ENCODE data around the gene EID2B.

The EID2B gene

DNA sequence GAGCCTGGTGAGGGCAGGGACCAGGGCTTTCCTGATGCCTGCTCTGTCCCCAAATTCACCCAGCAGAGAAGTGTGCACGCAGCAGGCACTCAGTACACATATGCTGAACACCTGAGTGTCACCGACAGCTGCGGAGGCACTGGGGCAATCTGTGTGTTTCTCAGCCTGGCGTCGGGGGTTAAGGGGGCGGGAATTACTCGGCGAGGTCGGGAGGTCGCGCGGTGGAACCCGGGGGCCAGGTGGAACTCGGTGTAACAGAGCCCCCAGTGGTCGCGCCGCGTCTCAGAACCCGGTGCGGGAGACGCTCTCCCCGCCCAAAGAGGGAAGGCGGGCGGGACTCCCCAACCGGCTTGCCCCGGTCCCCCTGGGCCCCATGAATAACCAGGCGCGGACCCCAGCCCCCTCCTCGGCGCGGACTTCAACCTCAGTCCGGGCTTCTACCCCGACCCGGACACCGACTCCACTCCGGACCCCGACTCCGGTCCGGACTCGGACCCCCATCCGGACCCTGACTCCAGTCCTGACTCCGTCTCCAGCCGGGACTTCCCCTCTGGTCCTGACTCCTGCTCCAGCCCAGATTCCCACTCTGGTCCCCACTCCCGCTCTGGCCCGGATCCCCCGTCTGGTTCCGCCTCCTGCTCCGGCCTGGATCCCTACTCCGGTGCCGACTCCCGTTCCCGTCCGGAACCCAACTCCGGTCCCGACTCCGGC, 17.7 kb downstream of the EID2B start, which contains the start of gene SELENOV:
SELENOV (plus strand) TSS at position 300 of the 711 bp plus-strand sequence; CDS start at position 374, 74 bp downstream.
- CTCF ChIA-PET: interaction anchor here (0.8 to 1.5 kb wide), 2 partner anchors 18 to 41 kb away, joined by 3 to 4 read pairs; no protein-coding TSS in a partner anchor
- Histone ChIP-seq H3K27ac (ENCODE audit: insufficient read depth in 1 of 2, low read depth in 1 of 2, low read length in 2 of 2, poor library complexity in 1 of 2, severe bottlenecking in 2 of 2) (no peak within 1 kb of the TSS), H3K9me3 (ENCODE audit: control extremely low read depth in 1 of 5, control insufficient read depth in 4 of 5, insufficient read depth in 2 of 5, low read depth in 1 of 5, low read length in 4 of 5) (no peaks in the 10 kb centered on the region), H3K36me3 (ENCODE audit: control insufficient read depth in 4 of 4, insufficient read depth in 4 of 4, low read length in 3 of 4) (no peaks in the 10 kb centered on the region), H3K4me3 (ENCODE audit: control insufficient read depth in 1 of 7, extremely low read depth in 1 of 7, insufficient read depth in 4 of 7, low read depth in 2 of 7, low read length in 6 of 7) (peak within 1 kb of the TSS in 4 of 7 experiments; percentile 10 to 64 (median 50)), H3K4me1 (ENCODE audit: control extremely low read depth in 1 of 4, control insufficient read depth in 4 of 4, insufficient read depth in 4 of 4, low read length in 3 of 4) (peaks cover 0 to 17% (median 12%) of the 10 kb centered on the region in 4 experiments), H3K27me3 (replicated peaks in 2 of 5; ENCODE audit: control insufficient read depth in 4 of 5, insufficient read depth in 5 of 5, low read length in 4 of 5) (peaks cover 4 to 64% (median 28%) of the 10 kb centered on the region in 5 experiments)
- DNase-seq: peak in 2 of 3 donors; percentile 42 to 45
- POLR2A ChIA-PET: interaction anchor here (0.8 kb wide), 1 partner anchor 40 kb away, joined by 4 read pairs; no protein-coding TSS in a partner anchor
- 1% methylated on average over 53 of the region's 56 CpGs for WGBS (ENCODE audit: insufficient coverage)

DNA sequence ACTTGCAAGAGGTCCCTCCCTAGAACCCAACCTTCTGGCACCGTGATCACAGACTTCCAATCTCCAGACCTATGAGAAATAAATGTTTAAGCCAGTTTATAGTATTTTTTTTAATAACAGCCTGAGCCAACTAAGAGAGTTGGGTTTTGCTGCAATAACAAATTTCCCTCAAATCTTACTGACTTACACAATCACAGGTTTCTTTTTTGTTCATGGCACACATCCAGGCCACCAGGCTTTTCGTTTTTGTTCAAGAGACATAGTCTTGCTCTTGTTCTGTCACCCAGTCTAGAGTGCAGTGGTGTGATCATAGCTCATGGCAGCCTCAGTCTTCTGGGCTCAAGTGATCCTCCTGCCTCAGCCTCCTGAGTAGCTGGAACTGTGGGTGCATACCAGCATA, 19.7 kb downstream of the EID2B start:
- ChIA-PET POLR2A (no interaction called here), CTCF (no interaction called here)
- 42% methylated on average over 1 of the region's 2 CpGs for WGBS (ENCODE audit: insufficient coverage)
- no peak for DNase-seq
- no peaks in the 10 kb centered on the region for H3K36me3 ChIP-seq (ENCODE audit: control insufficient read depth in 4 of 4, insufficient read depth in 4 of 4, low read length in 3 of 4)
- no peak overlapping the region for H3K27ac ChIP-seq (ENCODE audit: insufficient read depth in 1 of 2, low read depth in 1 of 2, low read length in 2 of 2, poor library complexity in 1 of 2, severe bottlenecking in 2 of 2)
- H3K27me3 ChIP-seq (replicated peaks in 2 of 5; ENCODE audit: control insufficient read depth in 4 of 5, insufficient read depth in 5 of 5, low read length in 4 of 5): peaks cover 4 to 72% (median 36%) of the 10 kb centered on the region in 5 experiments
- no peaks in the 10 kb centered on the region for H3K9me3 ChIP-seq (ENCODE audit: control extremely low read depth in 1 of 5, control insufficient read depth in 4 of 5, insufficient read depth in 2 of 5, low read depth in 1 of 5, low read length in 4 of 5)
- H3K4me3 ChIP-seq (ENCODE audit: control insufficient read depth in 1 of 7, extremely low read depth in 1 of 7, insufficient read depth in 4 of 7, low read depth in 2 of 7, low read length in 6 of 7): no peak overlapping the region
- H3K4me1 ChIP-seq (ENCODE audit: control extremely low read depth in 1 of 4, control insufficient read depth in 4 of 4, insufficient read depth in 4 of 4, low read length in 3 of 4): peaks cover 0 to 17% (median 12%) of the 10 kb centered on the region in 4 experiments

DNA sequence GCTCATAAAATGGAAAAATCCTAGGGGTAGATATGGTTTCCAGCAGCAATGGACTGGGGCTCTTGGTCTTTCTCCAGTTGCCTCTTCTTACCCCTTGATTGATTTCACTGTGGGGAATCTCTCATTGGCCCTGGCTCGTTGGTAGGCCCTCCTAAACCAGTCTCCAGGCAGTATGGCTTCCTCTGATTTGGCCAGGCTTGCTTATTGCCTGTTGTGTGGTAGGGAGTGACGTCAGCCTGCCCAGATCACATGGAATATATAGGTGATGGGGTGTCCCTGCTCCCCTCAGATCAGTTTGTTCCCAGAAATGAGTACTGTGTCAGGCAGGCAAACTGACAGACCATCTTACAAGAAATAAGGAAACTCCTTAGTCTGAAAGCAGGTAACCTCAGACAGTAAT, 23.4 kb downstream of the EID2B start:
- H3K27me3 ChIP-seq (replicated peaks in 2 of 5; ENCODE audit: control insufficient read depth in 4 of 5, insufficient read depth in 5 of 5, low read length in 4 of 5): peaks cover 9 to 75% (median 29%) of the 10 kb centered on the region in 5 experiments
- peaks cover 0 to 13% (median 7%) of the 10 kb centered on the region in 4 experiments for H3K4me1 ChIP-seq (ENCODE audit: control extremely low read depth in 1 of 4, control insufficient read depth in 4 of 4, insufficient read depth in 4 of 4, low read length in 3 of 4)
- no peak overlapping the region for H3K4me3 ChIP-seq (ENCODE audit: control insufficient read depth in 1 of 7, extremely low read depth in 1 of 7, insufficient read depth in 4 of 7, low read depth in 2 of 7, low read length in 6 of 7)
- H3K27ac ChIP-seq (ENCODE audit: insufficient read depth in 1 of 2, low read depth in 1 of 2, low read length in 2 of 2, poor library complexity in 1 of 2, severe bottlenecking in 2 of 2): no peak overlapping the region
- no peaks in the 10 kb centered on the region for H3K36me3 ChIP-seq (ENCODE audit: control insufficient read depth in 4 of 4, insufficient read depth in 4 of 4, low read length in 3 of 4)
- no peak for DNase-seq
- CTCF ChIA-PET: interaction anchor here (0.9 kb wide), 1 partner anchor 9 kb away, joined by 3 read pairs; no protein-coding TSS in a partner anchor
- POLR2A ChIA-PET: no interaction called here
- H3K9me3 ChIP-seq (ENCODE audit: control extremely low read depth in 1 of 5, control insufficient read depth in 4 of 5, insufficient read depth in 2 of 5, low read depth in 1 of 5, low read length in 4 of 5): no peaks in the 10 kb centered on the region
- no CpG with 5 or more reads among the region's 2 CpGs for WGBS (ENCODE audit: insufficient coverage)

DNA sequence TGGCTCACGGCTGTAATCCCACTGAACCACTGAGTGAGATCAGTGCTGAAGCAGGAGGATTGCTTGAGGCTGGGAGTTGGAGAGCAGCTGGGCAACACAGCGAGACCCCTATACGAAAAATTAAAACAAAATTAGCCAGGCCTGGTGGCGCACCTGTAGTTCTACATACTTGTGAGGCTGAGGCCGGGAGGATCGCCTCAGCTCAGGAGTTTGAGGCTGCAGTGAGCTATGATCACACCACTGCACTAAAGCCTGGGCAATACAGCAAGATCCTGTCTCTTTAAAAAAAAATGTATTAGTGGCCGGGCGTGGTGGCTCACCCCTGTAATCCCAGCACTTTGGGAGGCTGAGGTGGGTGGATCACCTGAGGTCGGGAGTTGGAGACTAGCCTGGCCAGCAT, 24.0 kb downstream of the EID2B start:
- no peak for DNase-seq
- CTCF ChIA-PET: interaction anchor here (0.9 kb wide), 1 partner anchor 10 kb away, joined by 3 read pairs; no protein-coding TSS in a partner anchor
- H3K9me3 ChIP-seq (ENCODE audit: control extremely low read depth in 1 of 5, control insufficient read depth in 4 of 5, insufficient read depth in 2 of 5, low read depth in 1 of 5, low read length in 4 of 5): no peaks in the 10 kb centered on the region
- POLR2A ChIA-PET: no interaction called here
- peaks cover 0 to 13% (median 7%) of the 10 kb centered on the region in 4 experiments for H3K4me1 ChIP-seq (ENCODE audit: control extremely low read depth in 1 of 4, control insufficient read depth in 4 of 4, insufficient read depth in 4 of 4, low read length in 3 of 4)
- 100% methylated on average over 7 of the region's 9 CpGs for WGBS (ENCODE audit: insufficient coverage)
- no peaks in the 10 kb centered on the region for H3K36me3 ChIP-seq (ENCODE audit: control insufficient read depth in 4 of 4, insufficient read depth in 4 of 4, low read length in 3 of 4)
- peaks cover 5 to 75% (median 23%) of the 10 kb centered on the region in 5 experiments for H3K27me3 ChIP-seq (replicated peaks in 2 of 5; ENCODE audit: control insufficient read depth in 4 of 5, insufficient read depth in 5 of 5, low read length in 4 of 5)
- H3K27ac ChIP-seq (ENCODE audit: insufficient read depth in 1 of 2, low read depth in 1 of 2, low read length in 2 of 2, poor library complexity in 1 of 2, severe bottlenecking in 2 of 2): no peak overlapping the region
- H3K4me3 ChIP-seq (ENCODE audit: control insufficient read depth in 1 of 7, extremely low read depth in 1 of 7, insufficient read depth in 4 of 7, low read depth in 2 of 7, low read length in 6 of 7): no peak overlapping the region

DNA sequence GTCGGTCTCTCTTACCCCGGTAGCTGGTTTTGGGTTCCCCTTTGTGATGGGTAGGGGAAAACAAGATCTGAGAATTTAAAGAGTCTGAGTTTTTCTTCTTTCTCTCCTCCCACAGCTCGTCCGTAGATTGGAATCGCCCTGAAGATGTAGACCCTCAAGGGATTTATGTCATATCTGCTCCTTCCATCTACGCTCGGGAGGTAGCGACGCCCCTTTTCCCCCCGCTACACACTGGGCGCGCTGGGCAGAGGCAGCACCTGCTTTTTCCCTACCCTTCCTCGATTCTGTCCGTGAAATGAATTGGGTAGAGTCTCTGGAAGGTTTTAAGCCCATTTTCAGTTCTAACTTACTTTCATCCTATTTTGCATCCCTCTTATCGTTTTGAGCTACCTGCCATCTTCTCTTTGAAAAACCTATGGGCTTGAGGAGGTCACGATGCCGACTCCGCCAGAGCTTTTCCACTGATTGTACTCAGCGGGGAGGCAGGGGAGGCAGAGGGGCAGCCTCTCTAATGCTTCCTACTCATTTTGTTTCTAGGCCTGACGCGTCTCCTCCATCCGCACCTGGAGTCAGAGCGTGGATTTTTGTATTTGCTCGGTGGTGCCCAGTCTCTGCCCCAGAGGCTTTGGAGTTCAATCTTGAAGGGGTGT, 24.8 kb downstream of the EID2B start:
- peak overlapping the region in 4 of 7 experiments; percentile 43 to 66 (median 62) for H3K4me3 ChIP-seq (ENCODE audit: control insufficient read depth in 1 of 7, extremely low read depth in 1 of 7, insufficient read depth in 4 of 7, low read depth in 2 of 7, low read length in 6 of 7)
- 69% methylated on average over 16 of the region's 24 CpGs for WGBS (ENCODE audit: insufficient coverage)
- peaks cover 0 to 16% (median 7%) of the 10 kb centered on the region in 4 experiments for H3K4me1 ChIP-seq (ENCODE audit: control extremely low read depth in 1 of 4, control insufficient read depth in 4 of 4, insufficient read depth in 4 of 4, low read length in 3 of 4)
- no peak overlapping the region for H3K27ac ChIP-seq (ENCODE audit: insufficient read depth in 1 of 2, low read depth in 1 of 2, low read length in 2 of 2, poor library complexity in 1 of 2, severe bottlenecking in 2 of 2)
- H3K36me3 ChIP-seq (ENCODE audit: control insufficient read depth in 4 of 4, insufficient read depth in 4 of 4, low read length in 3 of 4): no peaks in the 10 kb centered on the region
- H3K27me3 ChIP-seq (replicated peaks in 2 of 5; ENCODE audit: control insufficient read depth in 4 of 5, insufficient read depth in 5 of 5, low read length in 4 of 5): peaks cover 5 to 75% (median 22%) of the 10 kb centered on the region in 5 experiments
- CTCF ChIA-PET: interaction anchor here (0.9 to 1.1 kb wide), 2 partner anchors 9 to 16 kb away, joined by 3 read pairs; partner anchors contain the start of gene DLL3
- DNase-seq: no peak
- POLR2A ChIA-PET: interaction anchor here (0.8 kb wide), 1 partner anchor 12 kb away, joined by 3 read pairs; no protein-coding TSS in a partner anchor
- H3K9me3 ChIP-seq (ENCODE audit: control extremely low read depth in 1 of 5, control insufficient read depth in 4 of 5, insufficient read depth in 2 of 5, low read depth in 1 of 5, low read length in 4 of 5): no peaks in the 10 kb centered on the region

DNA sequence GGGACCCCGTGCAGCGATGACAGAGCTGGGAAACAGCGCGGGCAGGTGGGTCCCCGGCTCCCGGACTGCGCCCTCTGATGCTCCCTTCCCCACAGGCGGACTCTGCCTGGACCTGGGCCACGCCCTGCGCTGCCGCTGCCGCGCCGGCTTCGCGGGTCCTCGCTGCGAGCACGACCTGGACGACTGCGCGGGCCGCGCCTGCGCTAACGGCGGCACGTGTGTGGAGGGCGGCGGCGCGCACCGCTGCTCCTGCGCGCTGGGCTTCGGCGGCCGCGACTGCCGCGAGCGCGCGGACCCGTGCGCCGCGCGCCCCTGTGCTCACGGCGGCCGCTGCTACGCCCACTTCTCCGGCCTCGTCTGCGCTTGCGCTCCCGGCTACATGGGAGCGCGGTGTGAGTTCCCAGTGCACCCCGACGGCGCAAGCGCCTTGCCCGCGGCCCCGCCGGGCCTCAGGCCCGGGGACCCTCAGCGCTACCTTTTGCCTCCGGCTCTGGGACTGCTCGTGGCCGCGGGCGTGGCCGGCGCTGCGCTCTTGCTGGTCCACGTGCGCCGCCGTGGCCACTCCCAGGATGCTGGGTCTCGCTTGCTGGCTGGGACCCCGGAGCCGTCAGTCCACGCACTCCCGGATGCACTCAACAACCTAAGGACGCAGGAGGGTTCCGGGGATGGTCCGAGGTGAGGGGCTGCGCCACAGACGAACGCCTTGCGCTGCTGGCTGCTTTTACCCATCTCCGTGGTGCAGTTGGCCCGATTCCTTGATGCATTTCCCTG, 25.5 kb downstream of the EID2B start:
- Histone ChIP-seq H3K4me3 (ENCODE audit: control insufficient read depth in 1 of 7, extremely low read depth in 1 of 7, insufficient read depth in 4 of 7, low read depth in 2 of 7, low read length in 6 of 7) (peak overlapping the region in 5 of 7 experiments; percentile 43 to 66 (median 61)), H3K27ac (ENCODE audit: insufficient read depth in 1 of 2, low read depth in 1 of 2, low read length in 2 of 2, poor library complexity in 1 of 2, severe bottlenecking in 2 of 2) (no peak overlapping the region), H3K36me3 (ENCODE audit: control insufficient read depth in 4 of 4, insufficient read depth in 4 of 4, low read length in 3 of 4) (no peaks in the 10 kb centered on the region), H3K4me1 (ENCODE audit: control extremely low read depth in 1 of 4, control insufficient read depth in 4 of 4, insufficient read depth in 4 of 4, low read length in 3 of 4) (peaks cover 0 to 16% (median 7%) of the 10 kb centered on the region in 4 experiments), H3K27me3 (replicated peaks in 2 of 5; ENCODE audit: control insufficient read depth in 4 of 5, insufficient read depth in 5 of 5, low read length in 4 of 5) (peaks cover 5 to 75% (median 22%) of the 10 kb centered on the region in 5 experiments), H3K9me3 (ENCODE audit: control extremely low read depth in 1 of 5, control insufficient read depth in 4 of 5, insufficient read depth in 2 of 5, low read depth in 1 of 5, low read length in 4 of 5) (peaks cover 0 to 4% (median 0%) of the 10 kb centered on the region in 5 experiments)
- POLR2A ChIA-PET: interaction anchor here (0.8 kb wide), 1 partner anchor 12 kb away, joined by 3 read pairs; no protein-coding TSS in a partner anchor
- peak; percentile 59 to 80 (median 73) for DNase-seq
- CTCF ChIA-PET: interaction anchor here (0.9 to 1.1 kb wide), 2 partner anchors 9 to 15 kb away, joined by 3 read pairs; partner anchors contain the start of gene DLL3
- WGBS (ENCODE audit: insufficient coverage): 3% methylated on average over 95 of the region's 96 CpGs

All from common myeloid progenitor, CD34-positive (primary cell).